HS-5 (cell line): ENCODE results near the gene ST8SIA5.

Experiments used
- DNase-seq: peaks from one replicate; pipeline ENCODE4 v3.0.0-alpha.2; 2012; ENCODE audit warnings: low read depth

Gene ST8SIA5

DNA sequence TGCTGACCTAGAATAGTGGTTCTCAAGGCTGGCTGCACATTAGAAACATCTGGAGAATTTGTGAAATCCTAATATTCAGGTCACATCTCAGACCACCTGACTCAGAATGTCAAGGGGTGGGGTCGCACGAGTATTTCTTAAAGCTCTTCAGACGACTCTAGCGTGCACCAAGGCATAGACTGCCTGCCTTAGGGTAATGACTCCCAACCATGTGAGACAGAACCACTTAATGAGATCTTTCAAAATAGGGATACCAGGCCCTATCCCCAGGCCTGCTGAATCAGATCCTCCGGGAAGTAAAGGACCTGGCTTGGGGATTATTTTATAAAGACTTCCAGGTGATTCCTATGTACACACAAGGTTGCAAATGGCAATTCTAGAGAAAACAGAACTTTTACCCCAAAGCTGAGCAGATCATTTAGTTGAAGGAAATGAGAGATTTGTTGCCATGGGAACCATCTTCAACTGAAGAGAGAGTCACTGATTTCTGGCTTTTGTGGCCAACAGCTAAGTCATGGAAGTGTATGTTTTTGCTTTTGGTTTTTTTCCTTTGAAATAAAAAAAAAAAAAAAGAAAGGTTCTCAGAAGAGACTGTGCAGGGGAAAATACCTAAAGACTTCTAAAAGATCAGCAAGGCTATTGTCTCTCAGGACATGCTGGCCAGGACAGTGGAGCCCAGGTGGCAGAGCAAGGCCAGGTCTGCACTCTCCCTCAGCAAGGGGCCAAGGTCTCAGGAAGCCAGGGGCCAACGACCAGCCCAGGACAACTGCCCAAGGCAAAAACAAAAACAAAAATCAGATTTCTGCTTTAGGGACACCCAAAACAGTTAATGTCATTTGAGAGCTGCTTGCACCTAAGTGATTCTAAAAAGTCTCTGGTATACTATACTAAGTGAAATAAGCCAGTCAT is 84.5 kb downstream of the ST8SIA5 start:
- no peak for DNase-seq

- no peak for DNase-seq
Measured at GRCh38 chr18:46668694-46669093, 88.2 kb downstream of the ST8SIA5 start.

- DNase-seq = no peak
Measured at GRCh38 chr18:46668135-46668534, 88.7 kb downstream of the ST8SIA5 start.

- no peak for DNase-seq
Measured at GRCh38 chr18:46663539-46663938, 93.3 kb downstream of the ST8SIA5 start.

DNA sequence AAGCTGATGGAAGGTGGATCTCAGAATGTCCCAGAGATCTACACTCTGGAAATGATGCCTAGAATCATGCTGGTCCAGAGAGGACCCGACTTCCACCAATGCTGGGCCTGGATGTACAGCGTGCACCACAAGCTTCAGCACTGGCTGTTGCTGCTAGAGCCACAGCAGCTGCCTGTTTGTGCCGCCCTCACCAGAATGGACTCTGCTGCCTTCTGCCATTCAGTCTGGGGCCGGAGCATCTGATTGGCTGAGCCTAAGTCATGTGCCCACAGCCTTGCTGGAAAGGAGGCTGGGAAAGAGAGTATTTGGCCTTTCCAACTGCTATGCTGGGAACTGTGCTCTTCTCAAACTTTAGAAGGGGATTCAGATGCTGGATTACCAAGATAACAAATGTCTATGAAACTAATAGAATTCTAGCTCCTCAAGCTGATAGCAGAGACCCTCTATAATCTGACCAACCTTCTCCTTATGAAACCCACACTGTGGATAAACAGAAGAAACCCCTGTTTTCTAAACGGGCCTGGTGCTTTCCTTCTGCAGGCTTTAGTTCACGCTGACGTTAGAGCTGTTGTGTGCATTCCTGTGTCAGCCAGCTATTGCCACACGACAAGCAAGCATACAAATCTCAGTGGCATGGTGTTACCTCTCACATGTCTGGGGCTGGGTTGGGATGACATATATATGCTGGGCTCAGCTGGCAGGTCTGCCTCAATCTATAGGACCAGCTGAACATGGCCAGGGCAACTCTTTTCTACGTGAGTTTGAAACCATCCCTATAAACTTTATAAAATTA is 95.7 kb downstream of the ST8SIA5 start:
- no peak for DNase-seq

DNA sequence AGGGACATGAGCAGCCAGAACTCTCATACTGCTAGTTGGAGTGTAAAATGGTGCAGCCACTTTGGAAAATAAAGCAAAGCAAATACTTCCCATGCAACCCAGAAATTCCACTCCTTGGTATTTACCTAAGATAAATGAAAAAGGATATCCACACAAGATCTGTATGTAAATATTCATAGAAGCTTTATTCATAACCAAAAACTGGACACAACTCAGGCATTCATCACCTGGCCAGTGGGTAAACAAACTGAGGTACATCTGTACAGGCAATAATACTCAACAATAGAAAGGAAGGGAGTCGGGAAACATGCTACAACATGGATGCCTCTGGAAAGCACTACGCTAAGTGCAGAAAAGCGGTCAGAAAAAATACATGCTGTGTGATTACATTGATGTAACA is 97.4 kb downstream of the ST8SIA5 start:
- DNase-seq = no peak

DNA sequence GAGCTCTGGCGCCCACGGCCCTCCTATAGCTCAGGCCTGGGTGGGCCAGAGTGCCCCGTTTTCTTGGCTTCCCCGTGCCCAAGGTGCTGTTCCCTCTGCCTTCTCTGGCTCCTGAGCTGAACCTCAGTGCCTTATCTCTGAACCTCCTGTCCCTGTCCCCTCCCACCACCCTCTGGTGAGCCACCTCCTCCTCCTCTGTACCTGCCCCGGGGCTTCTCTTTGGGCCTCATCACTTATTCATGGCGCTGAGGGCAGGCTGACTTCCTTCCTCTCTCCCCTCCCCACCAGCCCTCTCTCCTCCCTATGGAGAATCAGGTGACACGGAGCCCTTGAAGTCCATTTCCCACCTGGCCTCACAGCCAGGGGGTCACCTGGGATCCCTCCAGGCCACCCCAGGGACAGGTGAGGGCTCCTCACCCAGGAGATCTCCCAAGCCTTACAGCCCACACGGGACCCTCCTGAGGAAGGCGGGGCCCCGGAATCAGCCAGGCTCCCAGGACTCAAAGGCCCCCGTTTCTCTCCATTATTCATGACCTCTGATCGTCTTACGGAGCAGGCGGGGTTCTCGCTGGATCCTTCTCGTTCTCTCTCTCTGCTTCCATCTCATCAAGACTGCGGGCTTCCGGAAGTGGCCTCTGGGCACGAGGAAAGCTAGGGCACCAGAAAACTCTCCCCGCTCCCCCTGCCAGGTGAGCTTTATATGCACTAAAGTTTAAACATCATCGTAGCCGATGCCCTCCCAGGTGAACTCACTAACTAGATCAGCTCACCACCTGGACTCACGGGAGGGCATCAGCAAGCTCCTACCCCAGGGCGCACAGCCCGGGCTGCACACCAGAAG is 99.5 kb downstream of the ST8SIA5 start, which contains the start of gene LOXHD1:
TSS of gene LOXHD1 (minus strand) at position 106 of the 841 bp plus-strand sequence. CDS start 187 bp downstream, outside the sequence.
- no peak for DNase-seq

GRCh38 chr18:46656326-46657114 is 100.3 kb downstream of the ST8SIA5 start:
- no peak for DNase-seq

GRCh38 chr18:46652372-46652771 is 104.5 kb downstream of the ST8SIA5 start:
- no peak for DNase-seq

GRCh38 chr18:46650681-46651080 is 106.2 kb downstream of the ST8SIA5 start:
- no peak for DNase-seq

DNA sequence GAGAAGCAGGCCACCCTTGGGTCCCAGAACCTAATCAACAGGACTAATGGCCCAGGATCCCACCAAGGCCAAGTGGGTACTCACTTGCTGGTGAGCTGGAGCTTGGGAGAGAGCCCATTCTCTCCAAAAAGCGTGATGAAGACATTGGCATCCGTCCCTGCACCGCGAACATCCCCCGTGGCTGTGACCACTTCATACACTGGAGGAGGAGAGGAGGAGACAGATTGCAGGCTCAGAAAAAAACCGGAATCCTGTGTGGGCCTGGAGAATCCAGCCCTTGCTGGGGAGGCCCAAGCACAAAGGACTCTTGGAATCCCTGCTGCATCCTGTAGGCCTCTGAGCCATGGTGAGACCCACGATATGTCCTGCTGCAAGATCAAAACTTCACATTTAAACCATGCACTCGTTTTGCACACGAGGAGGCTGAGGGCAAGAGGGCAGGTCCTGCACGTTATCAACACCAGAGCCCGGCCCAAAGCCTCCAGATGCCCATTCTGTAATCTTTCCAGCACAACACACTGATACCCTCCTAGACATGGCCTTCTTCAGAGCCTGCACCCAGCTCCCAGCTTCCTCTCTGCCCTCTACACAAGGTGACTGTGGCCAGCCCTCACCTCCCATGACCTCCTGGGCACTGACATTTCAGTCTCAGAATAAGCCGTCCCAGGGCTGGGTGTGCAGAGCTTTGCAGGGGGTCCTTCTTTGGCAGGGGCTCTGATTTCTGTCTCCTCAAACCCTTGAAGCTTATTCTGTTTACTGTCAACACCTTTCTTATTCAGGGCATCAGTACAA is 107.6 kb downstream of the ST8SIA5 start:
- DNase-seq = no peak

- no peak for DNase-seq
Measured at GRCh38 chr18:46646468-46646867, 110.4 kb downstream of the ST8SIA5 start.

GRCh38 chr18:46642561-46642960 is 114.3 kb downstream of the ST8SIA5 start:
- DNase-seq = no peak

DNA sequence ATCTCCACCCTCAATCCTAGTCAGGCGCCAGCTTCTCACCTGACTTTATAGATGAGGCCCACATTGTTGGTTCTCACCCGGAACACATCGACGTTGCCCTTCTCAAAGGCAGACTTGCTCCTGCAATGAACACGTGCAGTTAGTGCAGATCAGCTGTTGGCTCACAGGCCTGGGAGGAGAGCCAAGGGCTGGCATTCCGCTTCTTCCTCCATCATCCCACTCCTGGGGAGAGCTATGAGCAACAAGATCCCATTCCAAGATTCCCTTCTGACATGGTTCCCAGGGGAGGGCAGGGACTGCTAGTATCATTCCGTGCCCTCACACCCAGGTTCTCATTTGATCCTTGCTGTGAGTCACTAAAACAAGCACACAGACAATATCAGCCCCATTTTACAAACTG is 114.9 kb downstream of the ST8SIA5 start:
- no peak for DNase-seq

DNA sequence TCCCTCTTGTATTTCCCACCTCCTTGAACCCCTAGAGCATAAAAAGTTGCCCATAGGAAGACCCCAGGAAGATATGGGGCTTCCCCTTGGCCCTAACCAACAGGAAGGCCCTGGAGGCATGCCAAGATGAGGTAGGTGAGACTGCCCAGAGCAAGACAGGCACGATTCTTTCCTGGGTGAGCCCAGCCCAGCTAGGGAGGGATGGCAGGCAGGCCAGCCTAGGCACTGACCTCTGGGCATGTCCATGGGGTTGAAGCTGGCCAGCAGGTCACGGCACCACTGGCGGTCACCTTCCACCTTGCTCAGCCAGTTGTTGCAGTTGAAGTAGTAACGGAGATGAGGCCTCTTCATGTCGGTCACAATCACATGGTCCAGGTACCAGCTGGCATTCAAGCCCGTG is 117.5 kb downstream of the ST8SIA5 start:
- no peak for DNase-seq

GRCh38 chr18:46636040-46636630 is 120.7 kb downstream of the ST8SIA5 start:
- DNase-seq = no peak

DNA sequence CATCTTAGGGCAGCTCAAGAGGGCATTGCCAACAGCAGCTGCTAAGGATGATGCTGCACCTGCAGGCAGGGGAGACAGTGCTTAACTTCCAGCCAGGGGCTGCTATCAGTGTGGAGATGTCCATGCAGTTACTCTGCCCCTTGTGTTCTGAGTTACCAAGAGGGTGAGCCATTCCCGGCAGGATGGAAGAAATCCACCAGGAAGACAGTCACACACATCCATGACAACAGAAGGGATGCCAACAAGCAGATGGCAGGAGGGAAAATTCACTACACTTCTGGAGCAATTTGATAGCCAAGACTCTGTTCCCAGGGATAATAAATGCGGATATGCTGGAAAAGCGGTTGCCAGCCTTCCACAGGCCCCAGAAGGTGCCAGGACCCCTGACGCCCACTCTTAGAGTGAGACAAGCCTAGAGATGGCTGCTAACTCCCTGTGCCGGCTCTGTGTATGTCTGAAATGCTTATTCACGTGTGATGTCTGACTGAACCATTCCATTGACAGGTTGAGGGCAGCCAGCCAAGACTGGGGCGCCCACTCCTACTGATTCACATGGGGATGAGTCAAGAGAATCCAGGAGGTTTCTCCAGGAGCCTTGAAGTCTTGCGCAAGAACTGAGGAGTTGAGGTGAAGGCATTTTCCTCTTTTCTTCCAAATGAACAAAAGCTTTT is 124.3 kb downstream of the ST8SIA5 start:
- DNase-seq = no peak

DNA sequence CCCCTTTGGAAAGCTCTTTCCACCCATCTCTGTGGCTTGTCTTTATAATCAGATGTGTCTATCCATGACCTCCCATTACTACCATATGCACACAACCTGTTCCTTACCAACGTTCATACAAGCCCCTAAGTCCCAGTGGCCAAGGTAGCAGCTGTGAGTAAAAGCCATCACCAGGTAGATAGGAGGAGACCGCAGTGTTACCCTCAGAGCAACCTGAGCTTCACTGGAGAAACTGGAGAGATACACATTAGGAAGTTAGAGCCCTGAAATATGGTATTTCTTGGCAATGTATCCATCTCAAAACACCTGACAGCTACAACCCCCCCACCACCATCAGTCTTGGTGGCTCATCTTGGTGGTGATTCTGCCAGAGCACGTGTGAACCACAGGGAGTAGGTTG is 125.9 kb downstream of the ST8SIA5 start:
- no peak for DNase-seq

GRCh38 chr18:46630160-46630559 is 126.7 kb downstream of the ST8SIA5 start:
- DNase-seq = no peak
